SK-N-SH treated with all-trans-retinoic acid at 6 μM for 48 hours (cell line): ENCODE measurements around the gene SURF6.
"Not testable (repeated sequence)": the region's sequence is repeated elsewhere in the genome, so short reads cannot be mapped to it uniquely, and the experiment has no call there.

Experiments
- ATAC-seq: fragments of 200-7000 bp; cut with Tn5 transposase; 3 replicates; pipeline ENCODE4 v1.9.1; 2020; ENCODE audit warnings: mild to moderate bottlenecking, moderate library complexity
- ARNTL ChIP-seq: fragments of 450-650 bp; formaldehyde crosslinking; IDR thresholded peaks from 2 replicates; pipeline ENCODE4 v1.5.0; 2020; ENCODE audit warnings: low read depth, mild to moderate bottlenecking, moderate library complexity, borderline replicate concordance
- CSDC2 ChIP-seq: fragments of 250-450 bp; sonication (Bioruptor Pico); IDR thresholded peaks from 2 replicates; pipeline ENCODE4 v1.5.0; 2020; ENCODE audit warnings: mild to moderate bottlenecking, moderate library complexity
- ESRRG ChIP-seq: fragments of 250-450 bp; sonication (Bioruptor Pico); IDR thresholded peaks from 2 replicates; pipeline ENCODE4 v1.6.1; 2021; ENCODE audit warnings: mild to moderate bottlenecking
- GLIS3 ChIP-seq: fragments of 250-450 bp; sonication (Bioruptor Pico); IDR thresholded peaks from 2 replicates; pipeline ENCODE4 v1.5.0; 2020; ENCODE audit warnings: mild to moderate bottlenecking, moderate library complexity
- ISL1 ChIP-seq: fragments of 250-450 bp; sonication (Bioruptor Pico); IDR thresholded peaks from 2 replicates; pipeline ENCODE4 v2.1.2; 2022; ENCODE audit warnings: mild to moderate bottlenecking, moderate library complexity
- OSR1 ChIP-seq: fragments of 250-450 bp; sonication (Bioruptor Pico); IDR thresholded peaks from 2 replicates; pipeline ENCODE4 v1.8.0; 2022; ENCODE audit warnings: moderate library complexity, mild to moderate bottlenecking, inconsistent platforms
- PPARA ChIP-seq: fragments of 250-450 bp; sonication (Bioruptor Pico); IDR thresholded peaks from 2 replicates; pipeline ENCODE4 v1.5.0; 2020; ENCODE audit warnings: mild to moderate bottlenecking, borderline replicate concordance
- RARB ChIP-seq: fragments of 250-450 bp; sonication (Bioruptor Pico); IDR thresholded peaks from 2 replicates; pipeline ENCODE4 v1.8.0; 2021; ENCODE audit warnings: mild to moderate bottlenecking, moderate library complexity
- SNAI2 ChIP-seq: fragments of 250-450 bp; sonication (Bioruptor Pico); IDR thresholded peaks from 2 replicates; pipeline ENCODE4 v1.5.0; 2020; ENCODE audit warnings: mild to moderate bottlenecking, moderate library complexity
- TCF4 ChIP-seq: fragments of 250-450 bp; sonication (Bioruptor Pico); IDR thresholded peaks from 2 replicates; pipeline ENCODE4 v1.8.0; 2021; ENCODE audit warnings: mild to moderate bottlenecking, moderate library complexity, borderline replicate concordance
- TOX ChIP-seq: fragments of 250-450 bp; sonication (Bioruptor Pico); IDR thresholded peaks from 2 replicates; pipeline ENCODE4 v1.8.0; 2021; ENCODE audit warnings: mild to moderate bottlenecking, moderate library complexity, borderline replicate concordance
- ZC3H10 ChIP-seq: fragments of 250-450 bp; sonication (Bioruptor Pico); IDR thresholded peaks from 2 replicates; pipeline ENCODE4 v1.5.1; 2021; ENCODE audit warnings: mild to moderate bottlenecking, moderate library complexity
- ZFP3 ChIP-seq: fragments of 250-450 bp; sonication (Bioruptor Pico); IDR thresholded peaks from 2 replicates; pipeline ENCODE4 v1.5.0; 2020; ENCODE audit warnings: mild to moderate bottlenecking, moderate library complexity
- ZFP30 ChIP-seq: fragments of 450-650 bp; formaldehyde crosslinking; IDR thresholded peaks from 2 replicates; pipeline ENCODE4 v1.5.0; 2022; ENCODE audit warnings: mild to moderate bottlenecking, moderate library complexity
- ZNF70 ChIP-seq: fragments of 450-650 bp; formaldehyde crosslinking; IDR thresholded peaks from 2 replicates; pipeline ENCODE4 v1.5.0; 2020; ENCODE audit warnings: mild to moderate bottlenecking, moderate library complexity
- TF ChIP-seq, protein P1 (sequence below): fragments of 250-450 bp; sonication (Bioruptor Pico); IDR thresholded peaks from 2 replicates; pipeline ENCODE4 v1.5.1; 2021; ENCODE audit warnings: mild to moderate bottlenecking, moderate library complexity
- TF ChIP-seq, protein P2 (sequence below): fragments of 250-450 bp; sonication (Bioruptor Pico); IDR thresholded peaks from 2 replicates; pipeline ENCODE4 v1.8.0; 2020; ENCODE audit warnings: mild to moderate bottlenecking, moderate library complexity, borderline replicate concordance
- TF ChIP-seq, protein P3 (sequence below): fragments of 250-450 bp; sonication (Bioruptor Pico); IDR thresholded peaks from 2 replicates; pipeline ENCODE4 v1.5.0; 2020; ENCODE audit warnings: mild to moderate bottlenecking, moderate library complexity
- TF ChIP-seq, protein P4 (sequence below): fragments of 250-450 bp; sonication (Bioruptor Pico); IDR thresholded peaks from 2 replicates; pipeline ENCODE4 v1.8.0; 2021; ENCODE audit warnings: low read depth, mild to moderate bottlenecking, moderate library complexity, borderline replicate concordance
- TF ChIP-seq, protein P5 (sequence below): fragments of 250-450 bp; sonication (Bioruptor Pico); IDR thresholded peaks from 2 replicates; pipeline ENCODE4 v1.5.1; 2020; ENCODE audit warnings: low read depth, mild to moderate bottlenecking, moderate library complexity

The SURF6 gene

DNA sequence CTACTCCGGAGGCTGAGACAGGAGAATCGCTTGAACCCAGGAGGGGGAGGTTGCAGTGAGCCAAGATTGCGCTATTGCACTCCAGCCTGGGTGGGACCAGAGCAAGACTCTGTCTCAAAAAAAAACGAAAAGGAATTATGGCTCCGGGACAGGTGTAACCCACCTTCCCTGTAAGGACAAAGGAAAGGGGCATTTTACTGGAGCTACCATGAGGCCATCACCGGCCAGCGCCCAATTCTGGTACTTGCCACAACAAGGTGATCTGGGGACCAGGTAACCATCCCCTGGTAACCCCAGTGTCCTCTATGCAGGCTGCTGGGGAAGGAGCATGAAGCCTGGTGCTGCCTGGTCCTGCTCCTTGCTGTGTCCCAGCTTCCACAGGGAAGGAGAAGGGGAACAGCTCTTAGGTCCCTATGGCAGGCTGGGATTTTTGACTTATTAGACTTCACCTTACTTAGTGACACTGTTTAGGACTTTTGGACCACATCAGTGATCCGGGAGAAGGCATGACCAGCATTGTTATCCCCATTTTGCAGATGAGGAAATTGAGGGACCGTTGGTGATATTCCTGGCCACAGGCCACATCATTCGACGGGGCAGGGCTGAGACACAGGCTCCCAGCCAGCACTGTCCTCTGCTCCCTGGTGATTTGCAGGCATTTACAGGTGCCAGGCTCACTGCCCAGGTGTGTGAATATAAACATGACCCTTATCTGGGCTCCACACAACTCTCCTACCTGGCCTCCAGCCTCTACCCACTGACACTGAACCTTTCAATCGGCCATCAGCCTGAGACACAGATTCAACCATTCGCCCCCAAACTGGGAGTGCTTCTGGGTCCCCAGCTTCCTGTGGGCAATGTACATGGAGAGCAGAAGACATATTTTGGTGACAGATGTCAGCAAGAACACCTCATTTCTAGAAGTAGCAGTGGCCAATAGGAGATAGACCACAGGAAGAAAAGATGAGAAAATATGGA lies 34.4 kb downstream of the SURF6 start:
- no peak for ATAC-seq
- TF ChIP-seq, protein P1, sequence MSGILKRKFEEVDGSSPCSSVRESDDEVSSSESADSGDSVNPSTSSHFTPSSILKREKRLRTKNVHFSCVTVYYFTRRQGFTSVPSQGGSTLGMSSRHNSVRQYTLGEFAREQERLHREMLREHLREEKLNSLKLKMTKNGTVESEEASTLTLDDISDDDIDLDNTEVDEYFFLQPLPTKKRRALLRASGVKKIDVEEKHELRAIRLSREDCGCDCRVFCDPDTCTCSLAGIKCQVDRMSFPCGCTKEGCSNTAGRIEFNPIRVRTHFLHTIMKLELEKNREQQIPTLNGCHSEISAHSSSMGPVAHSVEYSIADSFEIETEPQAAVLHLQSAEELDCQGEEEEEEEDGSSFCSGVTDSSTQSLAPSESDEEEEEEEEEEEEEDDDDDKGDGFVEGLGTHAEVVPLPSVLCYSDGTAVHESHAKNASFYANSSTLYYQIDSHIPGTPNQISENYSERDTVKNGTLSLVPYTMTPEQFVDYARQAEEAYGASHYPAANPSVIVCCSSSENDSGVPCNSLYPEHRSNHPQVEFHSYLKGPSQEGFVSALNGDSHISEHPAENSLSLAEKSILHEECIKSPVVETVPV (CRISPR knock-in tag), result no peak
- TF ChIP-seq ZNF70 (CRISPR knock-in tag), result no peak

DNA sequence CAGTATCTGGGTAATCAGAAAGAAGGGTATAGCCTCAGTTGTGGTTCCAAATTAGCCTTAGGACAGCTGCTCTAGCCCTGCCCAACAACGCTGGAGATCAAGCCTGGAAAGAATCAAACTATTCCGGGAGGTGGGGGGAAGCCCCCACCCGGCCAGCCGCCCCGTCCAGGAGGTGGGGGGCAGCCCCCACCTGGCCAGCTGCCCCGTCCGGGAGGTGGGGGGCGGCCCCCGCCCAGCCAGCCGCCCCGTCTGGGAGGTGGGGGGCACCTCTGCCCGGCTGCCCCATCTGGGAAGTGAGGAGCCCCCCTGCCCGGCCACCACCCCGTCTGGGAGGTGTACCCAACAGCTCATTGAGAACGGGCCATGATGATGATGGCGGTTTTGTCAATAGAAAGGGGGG lies 36.0 kb downstream of the SURF6 start:
- ATAC-seq, result not testable (repeated sequence)

DNA sequence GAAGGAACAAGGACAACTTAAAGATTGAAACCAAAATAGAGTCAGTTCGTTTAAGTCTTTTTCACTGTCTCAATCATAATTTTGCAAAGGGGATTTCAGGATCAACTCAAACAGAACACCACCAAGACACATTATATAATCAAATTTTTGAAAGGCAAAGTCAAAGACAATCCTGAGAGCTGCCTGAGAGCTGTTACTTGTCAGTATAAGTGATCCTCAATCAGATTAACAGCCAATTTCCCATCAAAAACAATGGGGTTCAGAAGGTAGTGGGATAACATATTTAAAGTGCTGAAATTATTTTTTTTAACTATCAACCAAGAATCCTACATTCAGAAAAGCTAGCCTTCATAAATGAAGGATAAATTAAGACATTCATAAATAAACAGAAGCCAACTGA lies 41.7 kb downstream of the SURF6 start:
- TF ChIP-seq TCF4 (no peak), SNAI2 (CRISPR knock-in tag) (no peak), TOX (CRISPR knock-in tag) (no peak), PPARA (CRISPR knock-in tag) (no peak), ARNTL (CRISPR knock-in tag) (no peak), OSR1 (CRISPR knock-in tag) (no peak), ISL1 (no peak), ZFP3 (CRISPR knock-in tag) (no peak), ZFP30 (CRISPR knock-in tag) (no peak), RARB (no peak), ESRRG (no peak), GLIS3 (CRISPR knock-in tag) (no peak), CSDC2 (CRISPR knock-in tag) (no peak), ZNF70 (CRISPR knock-in tag) (no peak), ZC3H10 (CRISPR knock-in tag) (no peak)
- TF ChIP-seq, protein P2, sequence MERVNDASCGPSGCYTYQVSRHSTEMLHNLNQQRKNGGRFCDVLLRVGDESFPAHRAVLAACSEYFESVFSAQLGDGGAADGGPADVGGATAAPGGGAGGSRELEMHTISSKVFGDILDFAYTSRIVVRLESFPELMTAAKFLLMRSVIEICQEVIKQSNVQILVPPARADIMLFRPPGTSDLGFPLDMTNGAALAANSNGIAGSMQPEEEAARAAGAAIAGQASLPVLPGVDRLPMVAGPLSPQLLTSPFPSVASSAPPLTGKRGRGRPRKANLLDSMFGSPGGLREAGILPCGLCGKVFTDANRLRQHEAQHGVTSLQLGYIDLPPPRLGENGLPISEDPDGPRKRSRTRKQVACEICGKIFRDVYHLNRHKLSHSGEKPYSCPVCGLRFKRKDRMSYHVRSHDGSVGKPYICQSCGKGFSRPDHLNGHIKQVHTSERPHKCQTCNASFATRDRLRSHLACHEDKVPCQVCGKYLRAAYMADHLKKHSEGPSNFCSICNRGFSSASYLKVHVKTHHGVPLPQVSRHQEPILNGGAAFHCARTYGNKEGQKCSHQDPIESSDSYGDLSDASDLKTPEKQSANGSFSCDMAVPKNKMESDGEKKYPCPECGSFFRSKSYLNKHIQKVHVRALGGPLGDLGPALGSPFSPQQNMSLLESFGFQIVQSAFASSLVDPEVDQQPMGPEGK (CRISPR knock-in tag), result no peak
- TF ChIP-seq, protein P3, sequence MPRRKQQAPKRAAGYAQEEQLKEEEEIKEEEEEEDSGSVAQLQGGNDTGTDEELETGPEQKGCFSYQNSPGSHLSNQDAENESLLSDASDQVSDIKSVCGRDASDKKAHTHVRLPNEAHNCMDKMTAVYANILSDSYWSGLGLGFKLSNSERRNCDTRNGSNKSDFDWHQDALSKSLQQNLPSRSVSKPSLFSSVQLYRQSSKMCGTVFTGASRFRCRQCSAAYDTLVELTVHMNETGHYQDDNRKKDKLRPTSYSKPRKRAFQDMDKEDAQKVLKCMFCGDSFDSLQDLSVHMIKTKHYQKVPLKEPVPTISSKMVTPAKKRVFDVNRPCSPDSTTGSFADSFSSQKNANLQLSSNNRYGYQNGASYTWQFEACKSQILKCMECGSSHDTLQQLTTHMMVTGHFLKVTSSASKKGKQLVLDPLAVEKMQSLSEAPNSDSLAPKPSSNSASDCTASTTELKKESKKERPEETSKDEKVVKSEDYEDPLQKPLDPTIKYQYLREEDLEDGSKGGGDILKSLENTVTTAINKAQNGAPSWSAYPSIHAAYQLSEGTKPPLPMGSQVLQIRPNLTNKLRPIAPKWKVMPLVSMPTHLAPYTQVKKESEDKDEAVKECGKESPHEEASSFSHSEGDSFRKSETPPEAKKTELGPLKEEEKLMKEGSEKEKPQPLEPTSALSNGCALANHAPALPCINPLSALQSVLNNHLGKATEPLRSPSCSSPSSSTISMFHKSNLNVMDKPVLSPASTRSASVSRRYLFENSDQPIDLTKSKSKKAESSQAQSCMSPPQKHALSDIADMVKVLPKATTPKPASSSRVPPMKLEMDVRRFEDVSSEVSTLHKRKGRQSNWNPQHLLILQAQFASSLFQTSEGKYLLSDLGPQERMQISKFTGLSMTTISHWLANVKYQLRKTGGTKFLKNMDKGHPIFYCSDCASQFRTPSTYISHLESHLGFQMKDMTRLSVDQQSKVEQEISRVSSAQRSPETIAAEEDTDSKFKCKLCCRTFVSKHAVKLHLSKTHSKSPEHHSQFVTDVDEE, result no peak
- TF ChIP-seq, protein P1 (CRISPR knock-in tag), result no peak
- TF ChIP-seq, protein P4, sequence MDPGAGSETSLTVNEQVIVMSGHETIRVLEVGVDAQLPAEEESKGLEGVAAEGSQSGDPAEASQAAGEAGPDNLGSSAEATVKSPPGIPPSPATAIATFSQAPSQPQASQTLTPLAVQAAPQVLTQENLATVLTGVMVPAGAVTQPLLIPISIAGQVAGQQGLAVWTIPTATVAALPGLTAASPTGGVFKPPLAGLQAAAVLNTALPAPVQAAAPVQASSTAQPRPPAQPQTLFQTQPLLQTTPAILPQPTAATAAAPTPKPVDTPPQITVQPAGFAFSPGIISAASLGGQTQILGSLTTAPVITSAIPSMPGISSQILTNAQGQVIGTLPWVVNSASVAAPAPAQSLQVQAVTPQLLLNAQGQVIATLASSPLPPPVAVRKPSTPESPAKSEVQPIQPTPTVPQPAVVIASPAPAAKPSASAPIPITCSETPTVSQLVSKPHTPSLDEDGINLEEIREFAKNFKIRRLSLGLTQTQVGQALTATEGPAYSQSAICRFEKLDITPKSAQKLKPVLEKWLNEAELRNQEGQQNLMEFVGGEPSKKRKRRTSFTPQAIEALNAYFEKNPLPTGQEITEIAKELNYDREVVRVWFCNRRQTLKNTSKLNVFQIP, result no peak
- TF ChIP-seq, protein P5, sequence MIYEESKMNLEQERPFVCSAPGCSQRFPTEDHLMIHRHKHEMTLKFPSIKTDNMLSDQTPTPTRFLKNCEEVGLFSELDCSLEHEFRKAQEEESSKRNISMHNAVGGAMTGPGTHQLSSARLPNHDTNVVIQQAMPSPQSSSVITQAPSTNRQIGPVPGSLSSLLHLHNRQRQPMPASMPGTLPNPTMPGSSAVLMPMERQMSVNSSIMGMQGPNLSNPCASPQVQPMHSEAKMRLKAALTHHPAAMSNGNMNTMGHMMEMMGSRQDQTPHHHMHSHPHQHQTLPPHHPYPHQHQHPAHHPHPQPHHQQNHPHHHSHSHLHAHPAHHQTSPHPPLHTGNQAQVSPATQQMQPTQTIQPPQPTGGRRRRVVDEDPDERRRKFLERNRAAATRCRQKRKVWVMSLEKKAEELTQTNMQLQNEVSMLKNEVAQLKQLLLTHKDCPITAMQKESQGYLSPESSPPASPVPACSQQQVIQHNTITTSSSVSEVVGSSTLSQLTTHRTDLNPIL (CRISPR knock-in tag), result no peak
- no peak for ATAC-seq
